Activated T-helper 1 cell treated with Interleukin-2 at 50 U/mL for 16 hours (primary cell): ENCODE measurements around the gene H6PD.

ENCODE experiments used
- DNase-seq: peaks from one replicate; pipeline ENCODE4 v3.0.0-alpha.2; 2020; ENCODE audit warnings: low read depth

Gene H6PD

GRCh38 chr1:9279172-9279840 is 44.7 kb downstream of the H6PD start:
- DNase-seq, result no peak

- no peak for DNase-seq
Measured at GRCh38 chr1:9280015-9280860, 45.7 kb downstream of the H6PD start.

GRCh38 chr1:9281071-9281827 is 46.7 kb downstream of the H6PD start:
- DNase-seq, result no peak

GRCh38 chr1:9281908-9282695 is 47.5 kb downstream of the H6PD start:
- no peak for DNase-seq

GRCh38 chr1:9282696-9282955 is 48.1 kb downstream of the H6PD start:
- no peak for DNase-seq

GRCh38 chr1:9284061-9284460 is 49.5 kb downstream of the H6PD start:
- no peak for DNase-seq

GRCh38 chr1:9286556-9286955 is 52.0 kb downstream of the H6PD start:
- DNase-seq, result no peak

- DNase-seq, result peak; percentile 71
Measured at GRCh38 chr1:9289090-9289534, 54.5 kb downstream of the H6PD start.

GRCh38 chr1:9289711-9290485 is 55.3 kb downstream of the H6PD start:
- no peak for DNase-seq

- no peak for DNase-seq
Measured at GRCh38 chr1:9291914-9292360, 57.4 kb downstream of the H6PD start.

GRCh38 chr1:9292361-9293240 is 58.0 kb downstream of the H6PD start, which contains the start of gene SPSB1:
SPSB1 (plus strand) TSS chr1:9292894; CDS start chr1:9355892, 62,998 bp downstream.
- DNase-seq, result peak; percentile 46

- DNase-seq, result no peak
Measured at GRCh38 chr1:9293241-9293532, 58.6 kb downstream of the H6PD start.

GRCh38 chr1:9293533-9294404 is 59.2 kb downstream of the H6PD start:
- no peak for DNase-seq

GRCh38 chr1:9294405-9294773 is 59.8 kb downstream of the H6PD start:
- no peak for DNase-seq

GRCh38 chr1:9294910-9295636 is 60.5 kb downstream of the H6PD start:
- DNase-seq, result no peak

GRCh38 chr1:9295884-9296283 is 61.3 kb downstream of the H6PD start:
- DNase-seq, result no peak

GRCh38 chr1:9296850-9297249 is 62.3 kb downstream of the H6PD start:
- DNase-seq, result no peak

- DNase-seq, result no peak
Measured at GRCh38 chr1:9297831-9298230, 63.3 kb downstream of the H6PD start.

GRCh38 chr1:9298282-9298681 is 63.7 kb downstream of the H6PD start:
- no peak for DNase-seq
